ENCODE measurements around the gene PTPRS.

The PTPRS gene

DNA sequence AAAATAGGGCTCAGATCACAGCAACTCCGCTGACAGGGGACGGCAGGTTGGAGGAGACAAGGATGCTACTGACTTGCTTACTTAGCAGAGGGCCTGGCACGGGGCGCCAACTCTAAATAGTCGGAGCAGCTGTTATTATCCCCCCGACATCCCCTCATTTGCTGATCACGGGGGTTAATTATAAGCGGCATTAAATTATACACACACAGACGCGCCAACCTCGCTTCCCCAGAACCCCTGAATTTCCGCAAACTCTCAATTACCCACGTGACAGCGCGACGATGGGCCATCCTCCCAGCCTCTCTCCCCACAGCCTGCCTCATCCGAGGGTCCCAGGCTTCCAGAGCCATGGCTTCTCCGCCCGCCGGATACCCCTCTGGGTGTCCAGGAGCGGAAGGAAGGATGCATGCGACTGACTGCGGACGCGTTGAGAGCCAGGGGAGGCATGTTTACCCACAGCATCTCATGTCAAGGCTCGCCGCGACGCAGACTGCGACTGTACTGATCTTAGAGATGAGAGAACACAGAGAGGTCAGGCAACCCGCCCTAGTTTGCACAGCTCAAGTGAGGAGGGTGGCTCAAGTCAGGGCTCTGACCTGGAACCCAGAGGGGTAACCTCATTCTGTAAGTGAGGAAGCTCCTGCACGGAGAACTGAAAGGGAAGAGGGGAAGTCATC is 5.7 kb downstream of the PTPRS start:
- peaks cover 51% of the 10 kb centered on the region for H3K27me3 ChIP-seq (ENCODE audit: insufficient read depth, low read depth)

DNA sequence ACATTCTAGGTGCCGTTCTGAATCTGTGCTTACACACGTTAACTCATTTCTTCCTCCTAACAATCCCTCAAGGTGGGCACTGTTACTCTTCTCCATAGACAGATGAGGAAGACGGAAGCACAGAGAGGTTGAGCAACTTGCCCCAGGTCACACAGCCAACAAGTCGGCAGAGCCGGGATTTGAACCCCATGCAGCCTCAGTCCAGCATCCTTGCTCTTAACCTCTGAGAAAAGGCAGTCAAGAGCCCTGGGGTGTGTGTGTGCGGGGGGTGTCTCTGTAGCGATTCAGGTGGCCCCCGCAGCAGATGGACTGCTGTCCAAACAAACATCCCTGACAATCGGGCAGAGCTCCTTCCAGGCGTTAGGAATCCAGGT is 6.3 kb downstream of the PTPRS start:
- Histone ChIP-seq H4K20me1 (ENCODE audit: insufficient read depth) (no peaks in the 10 kb centered on the region), H3K4me2 (no peak overlapping the region), H3K36me3 (ENCODE audit: insufficient read depth) (no peaks in the 10 kb centered on the region), H2AFZ (ENCODE audit: low read depth) (no peak overlapping the region), H3K4me1 (ENCODE audit: low read depth, poor library complexity, severe bottlenecking) (no peaks in the 10 kb centered on the region), H3K27ac (no peak overlapping the region), H3K27me3 (ENCODE audit: insufficient read depth, low read depth) (peaks cover 53% of the 10 kb centered on the region), H3K79me2 (ENCODE audit: insufficient read depth, low read depth) (no peaks in the 10 kb centered on the region), H3K4me3 (IDR thresholded peaks at IDR 0.05; ENCODE audit: insufficient read depth, low read depth, low read length) (no peak overlapping the region), H3K9ac (no peak overlapping the region)
- TF ChIP-seq, protein P1, sequence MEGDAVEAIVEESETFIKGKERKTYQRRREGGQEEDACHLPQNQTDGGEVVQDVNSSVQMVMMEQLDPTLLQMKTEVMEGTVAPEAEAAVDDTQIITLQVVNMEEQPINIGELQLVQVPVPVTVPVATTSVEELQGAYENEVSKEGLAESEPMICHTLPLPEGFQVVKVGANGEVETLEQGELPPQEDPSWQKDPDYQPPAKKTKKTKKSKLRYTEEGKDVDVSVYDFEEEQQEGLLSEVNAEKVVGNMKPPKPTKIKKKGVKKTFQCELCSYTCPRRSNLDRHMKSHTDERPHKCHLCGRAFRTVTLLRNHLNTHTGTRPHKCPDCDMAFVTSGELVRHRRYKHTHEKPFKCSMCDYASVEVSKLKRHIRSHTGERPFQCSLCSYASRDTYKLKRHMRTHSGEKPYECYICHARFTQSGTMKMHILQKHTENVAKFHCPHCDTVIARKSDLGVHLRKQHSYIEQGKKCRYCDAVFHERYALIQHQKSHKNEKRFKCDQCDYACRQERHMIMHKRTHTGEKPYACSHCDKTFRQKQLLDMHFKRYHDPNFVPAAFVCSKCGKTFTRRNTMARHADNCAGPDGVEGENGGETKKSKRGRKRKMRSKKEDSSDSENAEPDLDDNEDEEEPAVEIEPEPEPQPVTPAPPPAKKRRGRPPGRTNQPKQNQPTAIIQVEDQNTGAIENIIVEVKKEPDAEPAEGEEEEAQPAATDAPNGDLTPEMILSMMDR (conservative IDR thresholded peaks at IDR 0.05; ENCODE audit: low read depth, low read length) = no peak

More for the DNA sequence above, 5.7 kb downstream of the PTPRS start:
- Histone ChIP-seq H3K4me3 (IDR thresholded peaks at IDR 0.05; ENCODE audit: insufficient read depth, low read depth, low read length) (no peak overlapping the region), H3K4me2 (no peak overlapping the region), H3K79me2 (ENCODE audit: insufficient read depth, low read depth) (no peaks in the 10 kb centered on the region), H3K9ac (no peak overlapping the region), H2AFZ (ENCODE audit: low read depth) (no peak overlapping the region), H3K4me1 (ENCODE audit: low read depth, poor library complexity, severe bottlenecking) (no peaks in the 10 kb centered on the region), H4K20me1 (ENCODE audit: insufficient read depth) (no peaks in the 10 kb centered on the region), H3K27ac (no peak overlapping the region), H3K36me3 (ENCODE audit: insufficient read depth) (no peaks in the 10 kb centered on the region)
- TF ChIP-seq, protein P1 (conservative IDR thresholded peaks at IDR 0.05; ENCODE audit: low read depth, low read length) = no peak

DNA sequence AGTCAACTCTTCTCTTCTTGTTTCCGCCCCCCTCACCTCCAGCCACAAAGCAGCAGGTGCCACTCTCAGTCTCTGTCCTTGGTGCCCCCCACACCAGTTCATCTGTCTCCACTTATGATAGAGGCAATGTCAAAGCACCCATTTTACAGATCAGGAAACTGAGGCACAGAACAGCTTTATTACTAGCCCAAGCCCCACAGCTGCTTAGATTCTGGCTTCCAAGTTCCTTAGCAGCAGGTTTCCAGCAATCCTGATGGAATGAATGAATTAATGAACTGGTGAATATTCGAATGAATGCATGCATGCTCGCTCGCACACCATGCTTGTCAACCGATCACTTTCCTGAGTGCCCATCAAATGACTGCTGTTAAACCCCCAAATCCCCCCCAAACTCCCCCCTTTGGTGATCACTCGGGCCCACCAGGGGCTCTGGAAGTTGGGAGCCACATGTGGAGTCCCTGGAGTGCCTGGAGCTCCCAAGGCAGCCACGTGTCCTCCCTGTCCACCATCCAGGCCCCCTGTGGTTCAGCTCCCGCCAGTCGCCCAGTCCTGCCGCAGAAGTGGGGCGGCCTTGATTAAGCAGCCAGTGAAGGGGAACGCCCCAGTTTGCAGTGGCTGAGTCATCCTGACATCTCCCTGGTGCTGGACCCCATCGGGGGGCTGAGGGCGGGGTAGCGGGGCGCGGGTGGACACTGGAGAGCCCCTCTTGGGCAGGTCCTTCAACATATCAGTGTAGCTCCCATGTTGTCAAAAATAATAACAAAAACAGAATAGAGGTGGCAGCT is 6.8 kb downstream of the PTPRS start:
- H3K4me1 ChIP-seq (ENCODE audit: low read depth, poor library complexity, severe bottlenecking) = no peaks in the 10 kb centered on the region
- H3K79me2 ChIP-seq (ENCODE audit: insufficient read depth, low read depth) = no peaks in the 10 kb centered on the region
- H2AFZ ChIP-seq (ENCODE audit: low read depth) = no peak overlapping the region
- no peak overlapping the region for H3K4me3 ChIP-seq (IDR thresholded peaks at IDR 0.05; ENCODE audit: insufficient read depth, low read depth, low read length)
- no peak overlapping the region for H3K27ac ChIP-seq
- H3K9ac ChIP-seq = no peak overlapping the region
- H4K20me1 ChIP-seq (ENCODE audit: insufficient read depth) = no peaks in the 10 kb centered on the region
- TF ChIP-seq, protein P1 (conservative IDR thresholded peaks at IDR 0.05; ENCODE audit: low read depth, low read length) = no peak
- no peak overlapping the region for H3K4me2 ChIP-seq
- no peaks in the 10 kb centered on the region for H3K36me3 ChIP-seq (ENCODE audit: insufficient read depth)
- peaks cover 55% of the 10 kb centered on the region for H3K27me3 ChIP-seq (ENCODE audit: insufficient read depth, low read depth)

DNA sequence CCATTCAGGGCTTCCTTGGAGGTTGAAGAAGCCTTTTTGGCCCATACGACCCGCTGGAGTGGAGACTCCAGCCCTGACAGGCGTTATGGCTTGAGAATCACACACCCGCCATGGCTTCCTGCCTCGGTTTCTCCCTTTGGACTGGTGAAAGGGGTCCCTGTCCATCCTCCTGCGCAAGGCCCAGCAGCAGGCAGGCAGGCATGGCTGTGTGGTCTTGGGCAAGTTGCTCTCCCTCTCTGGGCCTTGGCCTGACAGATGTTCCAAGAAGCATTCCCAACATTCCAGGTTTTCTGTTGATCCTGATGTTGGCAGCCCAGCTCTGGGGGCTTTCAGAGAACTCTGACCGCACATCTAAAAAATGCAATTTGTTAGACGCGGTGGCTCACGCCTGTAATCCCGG is 8.1 kb downstream of the PTPRS start:
- Histone ChIP-seq H3K27ac (no peak overlapping the region), H3K4me3 (IDR thresholded peaks at IDR 0.05; ENCODE audit: insufficient read depth, low read depth, low read length) (no peak overlapping the region), H3K79me2 (ENCODE audit: insufficient read depth, low read depth) (no peaks in the 10 kb centered on the region), H4K20me1 (ENCODE audit: insufficient read depth) (no peaks in the 10 kb centered on the region), H3K4me2 (no peak overlapping the region), H3K9ac (no peak overlapping the region), H3K36me3 (ENCODE audit: insufficient read depth) (no peaks in the 10 kb centered on the region), H2AFZ (ENCODE audit: low read depth) (no peak overlapping the region), H3K4me1 (ENCODE audit: low read depth, poor library complexity, severe bottlenecking) (no peaks in the 10 kb centered on the region), H3K27me3 (ENCODE audit: insufficient read depth, low read depth) (peaks cover 59% of the 10 kb centered on the region)
- TF ChIP-seq, protein P1 (conservative IDR thresholded peaks at IDR 0.05; ENCODE audit: low read depth, low read length) = no peak
